Stomach (tissue), 9 donors: ENCODE measurements around the gene CSH1. TPM values are rescaled to one million over a fixed set of nuclear protein-coding genes. Genes with fewer than 3 reads are reported as not detected.
"Not testable (repeated sequence)": the region's sequence is repeated elsewhere in the genome, so short reads cannot be mapped to it uniquely, and the experiment has no call there.

Experiments used
- DNase-seq, 2 donors: peaks; one replicate each; pipeline versions ENCODE4 v3.0.0 to v3.0.0-alpha.2; 2013 to 2019
- H3K27ac ChIP-seq, 5 donors: fragments of 200-600 bp in 4 of 5; sonication (generic) in 4 of 5; one replicate each; pipeline ENCODE4 v1.5.1; 2013 to 2019; ENCODE audit warnings: mild to moderate bottlenecking in 1 of 5, moderate library complexity in 1 of 5
- H3K27me3 ChIP-seq, 3 donors: fragments of 200-600 bp; sonication (generic); one replicate each; pipeline ENCODE4 v1.5.1; 2017 to 2019; ENCODE audit warnings: mixed run types in 1 of 3
- H3K36me3 ChIP-seq, 4 donors: fragments of 200-600 bp; sonication (generic); 1 replicate in 3 of 4; 2 replicates in 1 of 4; pipeline ENCODE4 v1.5.1; 2016 to 2019
- H3K4me1 ChIP-seq, 4 donors: fragments of 200-600 bp; sonication (generic); one replicate each; pipeline ENCODE4 v1.5.1; 2016 to 2019
- H3K4me3 ChIP-seq, 4 donors: fragments of 200-600 bp; sonication (generic) in 3 of 4; one replicate each; pipeline ENCODE4 v1.5.1; 2016 to 2019; ENCODE audit warnings: mild to moderate bottlenecking in 1 of 4
- H3K9me3 ChIP-seq, 4 donors: fragments of 200-600 bp; sonication (generic); one replicate each; pipeline ENCODE4 v1.5.1; 2016 to 2019
- CTCF ChIP-seq, 7 experiments: fragments of 450-650 bp in 4 of 7; fragments of 200-600 bp in 3 of 7; sonication (generic) in 3 of 7; IDR thresholded peaks; one replicate each; pipeline ENCODE4 v1.5.1; 2016 to 2019; ENCODE audit warnings: antibody characterized with exemption in 7 of 7, control low read depth in 2 of 7, mild to moderate bottlenecking in 1 of 7
- EP300 ChIP-seq: sonication (generic); formaldehyde crosslinking; IDR thresholded peaks from one replicate; pipeline ENCODE4 v1.6.1; 2017; ENCODE audit warnings: antibody characterized with exemption
- POLR2A ChIP-seq, 4 donors: fragments of 450-650 bp; IDR thresholded peaks; one replicate each; pipeline ENCODE4 v1.6.1; 2016; ENCODE audit warnings: antibody characterized with exemption in 4 of 4, control low read depth in 2 of 4, mild to moderate bottlenecking in 1 of 4, moderate library complexity in 1 of 4
- POLR2AphosphoS5 ChIP-seq, 3 donors: sonication (generic); formaldehyde crosslinking; IDR thresholded peaks; one replicate each; pipeline ENCODE4 v1.6.1; 2016; ENCODE audit warnings: antibody characterized with exemption in 3 of 3
- WGBS, 5 donors: extraction: QIAGEN DNeasy Blood & Tissue Kit in 3 of 5; methylation state at CpG; one replicate each; pipeline versions ENCODE4 v1.1.5 to v1.1.7; 2013 to 2018; 5-methylcytosine and 5-hydroxymethylcytosine counted together
- intact Hi-C: fragments of 100-400 bp; cut with DNase I; formaldehyde crosslinking; loops from one replicate; pipeline ENCODE4 v1.15.1; 2023; ENCODE audit warnings: low total_unique reads
- polyA plus RNA-seq, 3 donors: library from polyadenylated mRNA; stranded (reverse); fragments of 200-250 nt; gene quantifications; one replicate each; pipeline ENCODE4 v1.2.3, GENCODE V29; 2013
- total RNA-seq, 5 donors: library from RNA; depleted of rRNA; stranded (reverse); fragments of >200 nt; gene quantifications; one replicate each; pipeline versions ENCODE4 v1.1.0 to v1.2.3, GENCODE V29; 2014 to 2016
- donor health status: healthy with polysubstance abuse.
- donor health status: Bipolar disorder and iron deficiency.
- donor health status: healthy.

The CSH1 gene
- total and polyA plus RNA-seq, 8 donors, result not detected

- H3K27ac ChIP-seq, result no peak within 1 kb of the TSS
- WGBS, 5 donors, result 35 to 47% (median 38%) methylated on average over 11 to 15 of the region's 15 CpGs
- DNase-seq, result peak; percentile 55 to 73
- H3K36me3 ChIP-seq, result no peaks in the 10 kb centered on the region
- intact Hi-C loops, result no loop called here
- no peaks in the 10 kb centered on the region for H3K4me1 ChIP-seq
- TF ChIP-seq CTCF (IDR thresholded peaks at IDR 0.05) (peak in 3 of 7 experiments; percentile 48 to 78 (median 68)), EP300 (no peak)
- no peaks in the 10 kb centered on the region for H3K9me3 ChIP-seq
- no peak within 1 kb of the TSS for H3K4me3 ChIP-seq
- H3K27me3 ChIP-seq, result peaks cover 0 to 3% (median 0%) of the 10 kb centered on the region in 3 donors
These were observed 14.3 kb downstream of the CSH1 start, which contains the start of gene GH2 for GRCh38 chr17:63881935-63882601. GH2 (minus strand) TSS chr17:63881944; CDS start chr17:63881801, 143 bp downstream.

GRCh38 chr17:63881337-63881736, 15.0 kb downstream of the CSH1 start:
- H3K27ac ChIP-seq, H3K36me3 ChIP-seq, H3K9me3 ChIP-seq, H3K4me1 ChIP-seq, H3K4me3 ChIP-seq, H3K27me3 ChIP-seq, intact Hi-C loops: not testable (repeated sequence)
- peak in 1 of 2 donors; percentile 21 for DNase-seq
- WGBS, 5 donors, result 44 to 59% (median 57%) methylated on average over 11 of the region's 11 CpGs

GRCh38 chr17:63880706-63881105, 15.7 kb downstream of the CSH1 start:
- Histone ChIP-seq H3K4me3 (no peak overlapping the region), H3K27ac (no peak overlapping the region), H3K27me3 (peaks cover 0 to 8% (median 0%) of the 10 kb centered on the region in 3 donors), H3K4me1 (no peaks in the 10 kb centered on the region), H3K36me3 (no peaks in the 10 kb centered on the region), H3K9me3 (no peaks in the 10 kb centered on the region)
- DNase-seq, result no peak
- 69 to 85% (median 84%) methylated on average over 9 to 12 of the region's 12 CpGs for WGBS, 5 donors
- no peak for TF ChIP-seq POLR2AphosphoS5 (IDR thresholded peaks at IDR 0.05)
- TF ChIP-seq POLR2A (IDR thresholded peaks at IDR 0.05), result no peak
- TF ChIP-seq CTCF (IDR thresholded peaks at IDR 0.05), result no peak
- no peak for TF ChIP-seq EP300
- intact Hi-C loops, result no loop called here

GRCh38 chr17:63878413-63878812, 18.0 kb downstream of the CSH1 start:
- H3K36me3 ChIP-seq, intact Hi-C loops, H3K4me3 ChIP-seq, H3K4me1 ChIP-seq, DNase-seq, H3K9me3 ChIP-seq, H3K27me3 ChIP-seq, H3K27ac ChIP-seq: not testable (repeated sequence)
- 80 to 90% (median 86%) methylated on average over 9 of the region's 9 CpGs for WGBS, 5 donors

- H3K9me3 ChIP-seq, DNase-seq, intact Hi-C loops, H3K27me3 ChIP-seq, H3K27ac ChIP-seq, H3K36me3 ChIP-seq, H3K4me1 ChIP-seq, H3K4me3 ChIP-seq: not testable (repeated sequence)
- WGBS, 5 donors, result 79 to 87% (median 83%) methylated on average over 6 of the region's 6 CpGs
These were observed 21.7 kb downstream of the CSH1 start for GRCh38 chr17:63874693-63875092.

- H3K27ac ChIP-seq, H3K27me3 ChIP-seq, intact Hi-C loops, H3K4me3 ChIP-seq, H3K4me1 ChIP-seq, DNase-seq, H3K36me3 ChIP-seq, H3K9me3 ChIP-seq: not testable (repeated sequence)
- WGBS, 5 donors, result 78 to 89% (median 81%) methylated on average over 3 to 7 of the region's 8 CpGs
These were observed 22.2 kb downstream of the CSH1 start for GRCh38 chr17:63874061-63874626.

- H3K36me3 ChIP-seq, H3K4me1 ChIP-seq, H3K4me3 ChIP-seq, H3K9me3 ChIP-seq, H3K27me3 ChIP-seq, H3K27ac ChIP-seq, intact Hi-C loops, DNase-seq: not testable (repeated sequence)
- WGBS, 5 donors, result 72 to 95% (median 80%) methylated on average over 2 to 7 of the region's 7 CpGs
These were observed 22.8 kb downstream of the CSH1 start, which contains the start of gene CSH2 for GRCh38 chr17:63873577-63873976. CSH2 (minus strand) TSS chr17:63873677; CDS start chr17:63873614, 63 bp downstream.

- H3K4me3 ChIP-seq, intact Hi-C loops, H3K4me1 ChIP-seq, H3K27ac ChIP-seq, H3K9me3 ChIP-seq, H3K36me3 ChIP-seq, H3K27me3 ChIP-seq, DNase-seq: not testable (repeated sequence)
- 91 to 97% (median 94%) methylated on average over 11 to 15 of the region's 15 CpGs for WGBS, 5 donors
These were observed 24.6 kb downstream of the CSH1 start for GRCh38 chr17:63871646-63872365.

- H3K4me1 ChIP-seq, H3K36me3 ChIP-seq, H3K27me3 ChIP-seq, DNase-seq, H3K27ac ChIP-seq, H3K4me3 ChIP-seq, H3K9me3 ChIP-seq, intact Hi-C loops: not testable (repeated sequence)
- WGBS, 5 donors, result 84 to 93% (median 92%) methylated on average over 4 of the region's 4 CpGs
These were observed 26.1 kb downstream of the CSH1 start for GRCh38 chr17:63870292-63870665.
